GM12891 (cell line): ENCODE data around the gene PSMD13.
"Not testable (repeated sequence)": the region's sequence is repeated elsewhere in the genome, so short reads cannot be mapped to it uniquely, and the experiment has no call there.

Source experiments
- DNase-seq: peaks from one replicate; pipeline ENCODE4 v3.0.0; 2011; ENCODE audit warnings: low spot score; ENCODE audit not compliant: insufficient read length
- FAIRE-seq: peaks from 2 replicates; lab custom pipeline; 2011; peaks lifted over from hg19 to GRCh38; lab: Jason Lieb, UNC
- PAX5 ChIP-seq: IDR thresholded peaks from 2 replicates; pipeline ENCODE4 v1.6.1; 2011; ENCODE audit warnings: low read length, moderate library complexity, mild to moderate bottlenecking; ENCODE audit not compliant: insufficient read depth, severe bottlenecking
- POLR2A ChIP-seq: IDR thresholded peaks from 2 replicates; pipeline ENCODE4 v1.6.1; 2011; ENCODE audit warnings: low read depth, low read length, control low read depth
- POLR2AphosphoS5 ChIP-seq: IDR thresholded peaks from 2 replicates; pipeline ENCODE4 v1.6.1; 2011; ENCODE audit warnings: low read depth, low read length, control low read depth
- POU2F2 ChIP-seq: IDR thresholded peaks from 2 replicates; pipeline ENCODE4 v1.6.1; 2011; ENCODE audit warnings: low read depth, mild to moderate bottlenecking, control low read depth, low read length, moderate library complexity
- SPI1 ChIP-seq: IDR thresholded peaks from 2 replicates; pipeline ENCODE4 v1.6.1; 2011; ENCODE audit warnings: low read depth, low read length, control low read depth
- TAF1 ChIP-seq: IDR thresholded peaks from 2 replicates; pipeline ENCODE4 v1.6.1; 2011; ENCODE audit warnings: low read depth, low read length, control low read depth

PSMD13 gene

GRCh38 chr11:257766-258493 lies 21.2 kb downstream of the PSMD13 start:
- TF ChIP-seq SPI1 (no peak), POLR2AphosphoS5 (no peak), TAF1 (no peak), POU2F2 (no peak), PAX5 (no peak), POLR2A (no peak)
- FAIRE-seq (peak; percentile 85), DNase-seq (no peak)

- no peak for FAIRE-seq
- DNase-seq: no peak
- TF ChIP-seq POLR2AphosphoS5 (no peak), SPI1 (no peak), POLR2A (no peak), POU2F2 (no peak), PAX5 (no peak), TAF1 (no peak)
Measured at GRCh38 chr11:259413-259812, 22.6 kb downstream of the PSMD13 start.

GRCh38 chr11:261624-262023 lies 24.8 kb downstream of the PSMD13 start:
- peak; percentile 74 for FAIRE-seq
- TF ChIP-seq POU2F2: peak; percentile 70; the same call in 1 of the 2 replicates
- TF ChIP-seq POLR2A: no peak

GRCh38 chr11:266676-267439 lies 30.1 kb downstream of the PSMD13 start:
- FAIRE-seq: peak; percentile 68
- no peak for DNase-seq
- TF ChIP-seq TAF1 (no peak), POLR2A (no peak), POU2F2 (no peak), POLR2AphosphoS5 (no peak), SPI1 (no peak), PAX5 (no peak)

More at GRCh38 chr11:261624-262023, 24.8 kb downstream of the PSMD13 start:
- no peak for DNase-seq

- TF ChIP-seq POLR2A (peak; percentile 81), SPI1 (no peak), POLR2AphosphoS5 (peak; percentile 68; the same call in 1 of the 2 replicates), POU2F2 (0 out of 2 replicates have a peak, but pooled peaks have one; percentile 6), PAX5 (no peak), TAF1 (0 out of 2 replicates have a peak, but pooled peaks have one; percentile 39)
- FAIRE-seq (no peak), DNase-seq (no peak)
Measured at GRCh38 chr11:267491-267994, 30.8 kb downstream of the PSMD13 start.

GRCh38 chr11:268716-269145 lies 32.0 kb downstream of the PSMD13 start:
- not testable (repeated sequence) for FAIRE-seq, DNase-seq

GRCh38 chr11:269146-269890 lies 32.5 kb downstream of the PSMD13 start:
- no peak for DNase-seq
- peak; percentile 97 for FAIRE-seq
- TF ChIP-seq PAX5 (no peak), SPI1 (peak; percentile 100), POU2F2 (peak; percentile 55; the same call in 1 of the 2 replicates), TAF1 (peak; percentile 43; the same call in 1 of the 2 replicates), POLR2A (no peak; the same call in 1 of the 2 replicates), POLR2AphosphoS5 (0 out of 2 replicates have a peak, but pooled peaks have one; percentile 46)

More at GRCh38 chr11:268716-269145, 32.0 kb downstream of the PSMD13 start:
- 0 out of 2 replicates have a peak, but pooled peaks have one; percentile 13 for TF ChIP-seq POLR2AphosphoS5

- TF ChIP-seq SPI1 (no peak), PAX5 (no peak), POLR2AphosphoS5 (no peak), TAF1 (no peak), POLR2A (no peak), POU2F2 (no peak)
- DNase-seq (no peak), FAIRE-seq (peak; percentile 57)
Measured at GRCh38 chr11:270451-271318, 33.9 kb downstream of the PSMD13 start.
